OCI-LY3 (cell line): ENCODE measurements around the gene PPP1R14B.

ENCODE experiments used
- H2AFZ ChIP-seq: fragments of 200-600, 300-600 bp; shearing (Covaris generic); 2 replicates; pipeline ENCODE4 v1.6.0; 2014; ENCODE audit warnings: antibody characterized with exemption, low read depth, low read length
- H3K27ac ChIP-seq: fragments of 200-600, 300-600 bp; sonication (generic); 2 replicates; pipeline ENCODE4 v1.5.1; 2014; ENCODE audit warnings: mild to moderate bottlenecking, low read length, moderate library complexity, mixed read lengths
- H3K27me3 ChIP-seq: fragments of 200-600, 300-600 bp; sonication (generic); 2 replicates; pipeline ENCODE4 v1.6.1; 2014; ENCODE audit warnings: low read depth, low read length, mixed read lengths
- H3K36me3 ChIP-seq: fragments of 200-600, 300-600 bp; sonication (generic); replicated peaks from 2 replicates; pipeline ENCODE3; 2014; ENCODE audit warnings: low read depth, low read length, mixed read lengths
- H3K4me1 ChIP-seq: fragments of 300-600, 200-600 bp; sonication (generic); 2 replicates; pipeline ENCODE4 v1.6.1; 2014; ENCODE audit warnings: low read length, mixed read lengths
- H3K4me2 ChIP-seq: fragments of 200-600, 300-600 bp; sonication (generic); 2 replicates; pipeline ENCODE4 v1.6.1; 2014; ENCODE audit warnings: low read length, mixed read lengths
- H3K4me3 ChIP-seq: fragments of 300-600, 200-600 bp; sonication (generic); 2 replicates; pipeline ENCODE4 v1.5.1; 2014; ENCODE audit warnings: antibody characterized with exemption, mild to moderate bottlenecking, low read length, moderate library complexity
- H3K79me2 ChIP-seq: fragments of 300-600, 200-600 bp; shearing (Covaris generic); 2 replicates; pipeline ENCODE4 v1.6.1; 2014; ENCODE audit warnings: mild to moderate bottlenecking, low read length, mixed read lengths
- H3K9ac ChIP-seq: fragments of 300-600, 200-600 bp; shearing (Covaris generic); 2 replicates; pipeline ENCODE4 v1.6.0; 2014; ENCODE audit warnings: mild to moderate bottlenecking, low read length, moderate library complexity
- H3K9me3 ChIP-seq: fragments of 200-600, 300-600 bp; shearing (Covaris generic); 2 replicates; pipeline ENCODE4 v1.6.1; 2014; ENCODE audit warnings: low read length, mixed read lengths; ENCODE audit not compliant: insufficient read depth
- H4K20me1 ChIP-seq: fragments of 200-600, 300-600 bp; sonication (generic); 2 replicates; pipeline ENCODE4 v1.6.1; 2016; ENCODE audit warnings: low read length, mixed read lengths; ENCODE audit not compliant: insufficient read depth
- EZH2phosphoT487 ChIP-seq: fragments of 200-600 bp; shearing (Covaris generic); IDR thresholded peaks from 2 replicates; pipeline ENCODE4 v1.6.1; 2018; ENCODE audit warnings: antibody characterized with exemption, mixed run types, low read depth
- TF ChIP-seq, protein P1 (sequence below): fragments of 200-600, 300-600 bp; sonication (generic); IDR thresholded peaks from 2 replicates; pipeline ENCODE4 v1.5.1; 2014; ENCODE audit warnings: antibody characterized with exemption, low read length, low read depth

PPP1R14B gene

GRCh38 chr11:64286801-64287159 lies 40.0 kb upstream of the PPP1R14B start:
- Histone ChIP-seq H3K27me3 (no peaks in the 10 kb centered on the region), H3K79me2 (peaks cover 10% of the 10 kb centered on the region; the same call in 1 of the 2 replicates), H3K4me2 (peak overlapping the region; percentile 86), H4K20me1 (no peaks in the 10 kb centered on the region), H3K9ac (no peak overlapping the region), H3K4me1 (peaks cover 12% of the 10 kb centered on the region), H3K4me3 (peak overlapping the region; percentile 82; the same call in 1 of the 2 replicates), H3K36me3 (peaks cover 9% of the 10 kb centered on the region), H2AFZ (no peak overlapping the region), H3K27ac (no peak overlapping the region), H3K9me3 (no peaks in the 10 kb centered on the region)
- TF ChIP-seq, protein P1, sequence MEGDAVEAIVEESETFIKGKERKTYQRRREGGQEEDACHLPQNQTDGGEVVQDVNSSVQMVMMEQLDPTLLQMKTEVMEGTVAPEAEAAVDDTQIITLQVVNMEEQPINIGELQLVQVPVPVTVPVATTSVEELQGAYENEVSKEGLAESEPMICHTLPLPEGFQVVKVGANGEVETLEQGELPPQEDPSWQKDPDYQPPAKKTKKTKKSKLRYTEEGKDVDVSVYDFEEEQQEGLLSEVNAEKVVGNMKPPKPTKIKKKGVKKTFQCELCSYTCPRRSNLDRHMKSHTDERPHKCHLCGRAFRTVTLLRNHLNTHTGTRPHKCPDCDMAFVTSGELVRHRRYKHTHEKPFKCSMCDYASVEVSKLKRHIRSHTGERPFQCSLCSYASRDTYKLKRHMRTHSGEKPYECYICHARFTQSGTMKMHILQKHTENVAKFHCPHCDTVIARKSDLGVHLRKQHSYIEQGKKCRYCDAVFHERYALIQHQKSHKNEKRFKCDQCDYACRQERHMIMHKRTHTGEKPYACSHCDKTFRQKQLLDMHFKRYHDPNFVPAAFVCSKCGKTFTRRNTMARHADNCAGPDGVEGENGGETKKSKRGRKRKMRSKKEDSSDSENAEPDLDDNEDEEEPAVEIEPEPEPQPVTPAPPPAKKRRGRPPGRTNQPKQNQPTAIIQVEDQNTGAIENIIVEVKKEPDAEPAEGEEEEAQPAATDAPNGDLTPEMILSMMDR = no peak
- no peak for TF ChIP-seq EZH2phosphoT487

DNA sequence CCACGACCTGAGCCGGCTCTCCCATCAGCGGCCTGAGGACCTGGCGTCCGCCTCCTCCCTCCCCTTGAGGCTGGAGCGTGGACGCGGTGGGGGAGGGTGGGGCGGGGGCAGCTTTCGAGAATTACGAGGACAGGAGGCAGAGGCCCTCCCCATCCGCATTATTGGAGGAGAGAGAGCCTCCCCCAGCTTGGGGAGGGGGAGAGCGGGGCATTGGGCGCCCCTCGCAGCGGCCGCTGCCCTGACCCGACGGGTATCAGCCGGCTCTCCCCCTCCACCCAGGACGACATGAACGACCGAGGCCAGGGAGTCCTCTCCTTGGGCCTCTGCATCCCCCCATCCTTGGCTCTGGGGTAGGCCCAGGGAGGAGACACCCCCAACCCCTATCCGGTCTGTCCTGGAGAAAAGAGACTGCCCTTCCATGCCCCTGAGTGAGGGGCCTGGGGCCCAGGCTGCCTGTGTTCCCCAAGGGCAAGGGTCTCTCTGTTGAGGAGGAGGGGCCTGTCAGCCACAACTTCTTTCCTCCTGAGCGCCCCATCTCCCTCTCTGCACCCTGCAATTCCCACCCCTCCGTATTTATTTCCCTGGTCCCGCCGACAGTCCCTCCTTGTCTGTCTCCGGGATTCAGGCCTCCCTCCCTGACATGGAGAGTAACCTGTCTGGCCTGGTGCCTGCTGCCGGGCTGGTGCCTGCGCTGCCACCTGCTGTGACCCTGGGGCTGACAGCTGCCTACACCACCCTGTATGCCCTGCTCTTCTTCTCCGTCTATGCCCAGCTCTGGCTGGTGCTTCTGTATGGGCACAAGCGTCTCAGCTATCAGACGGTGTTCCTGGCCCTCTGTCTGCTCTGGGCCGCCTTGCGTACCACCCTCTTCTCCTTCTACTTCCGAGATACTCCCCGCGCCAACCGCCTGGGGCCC lies 39.4 kb upstream of the PPP1R14B start:
- Histone ChIP-seq H3K36me3 (peaks cover 9% of the 10 kb centered on the region), H3K9me3 (no peaks in the 10 kb centered on the region), H3K4me1 (peaks cover 12% of the 10 kb centered on the region), H3K79me2 (peaks cover 10% of the 10 kb centered on the region; the same call in 1 of the 2 replicates), H3K4me3 (peak overlapping the region; percentile 82), H3K27ac (no peak overlapping the region), H2AFZ (no peak overlapping the region), H3K4me2 (peak overlapping the region; percentile 86), H3K27me3 (no peaks in the 10 kb centered on the region), H3K9ac (peak overlapping the region; percentile 89), H4K20me1 (no peaks in the 10 kb centered on the region)
- TF ChIP-seq EZH2phosphoT487 = no peak
- TF ChIP-seq, protein P1 = peak; percentile 57

DNA sequence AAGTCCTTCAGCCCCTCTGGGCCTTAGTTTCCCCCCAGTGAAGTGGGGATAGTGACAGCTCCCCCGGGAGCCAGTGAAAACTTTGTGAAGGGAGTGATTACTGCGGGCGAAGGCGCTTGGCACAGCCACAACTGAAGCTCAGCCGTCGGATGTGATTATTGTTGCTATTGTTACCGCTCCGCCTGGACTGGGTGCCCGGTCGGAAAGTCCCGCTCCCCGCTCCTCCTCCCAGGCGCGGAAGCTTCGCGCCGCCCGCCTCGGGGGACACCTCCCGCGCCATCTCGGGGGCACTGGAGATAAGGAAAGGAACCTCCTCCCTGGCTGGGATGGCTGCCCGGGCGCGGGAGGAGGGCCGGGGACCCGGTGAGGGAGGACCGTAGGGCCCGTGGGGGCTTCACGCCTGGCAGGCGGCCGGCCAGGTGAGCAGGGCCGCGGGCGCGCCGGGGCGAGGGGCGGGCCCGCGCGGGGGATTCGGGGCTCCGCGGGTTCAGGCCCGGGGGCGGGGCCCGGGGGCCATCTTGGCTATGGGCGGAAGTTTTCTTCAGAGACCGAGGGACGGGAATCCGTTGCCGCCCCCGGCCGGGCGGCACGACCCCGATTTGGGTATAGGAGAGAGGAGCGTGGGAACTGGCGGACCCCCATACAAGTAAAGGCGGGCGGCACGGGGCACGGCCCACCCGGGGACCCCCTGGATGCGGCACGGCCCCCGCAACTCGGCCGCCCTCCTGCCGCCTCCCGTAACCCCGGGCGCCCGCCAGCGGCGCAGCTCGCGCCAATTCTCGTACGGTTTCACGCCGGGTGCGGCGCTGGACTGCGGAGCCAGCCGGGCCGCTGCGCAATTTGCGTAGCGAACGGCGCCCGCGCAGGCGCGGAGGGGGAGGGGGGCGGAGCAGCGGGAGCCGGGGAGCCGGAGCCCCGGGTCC lies 38.5 kb upstream of the PPP1R14B start, which contains the start of gene GPR137:
TSS of gene GPR137 (plus strand) at position 887 of the 923 bp plus-strand sequence. CDS start 677 bp downstream, outside the sequence.
- Histone ChIP-seq H3K79me2 (peaks cover 10% of the 10 kb centered on the region; the same call in 1 of the 2 replicates), H3K27ac (peak within 1 kb of the TSS; percentile 81), H2AFZ (peak within 1 kb of the TSS; percentile 55; the same call in 1 of the 2 replicates), H3K9me3 (no peaks in the 10 kb centered on the region), H3K4me2 (peak within 1 kb of the TSS; percentile 86), H3K36me3 (peaks cover 9% of the 10 kb centered on the region), H3K4me3 (peak within 1 kb of the TSS; percentile 82), H4K20me1 (no peaks in the 10 kb centered on the region), H3K27me3 (no peaks in the 10 kb centered on the region), H3K4me1 (peaks cover 12% of the 10 kb centered on the region), H3K9ac (peak within 1 kb of the TSS; percentile 89)
- no peak for TF ChIP-seq EZH2phosphoT487
- TF ChIP-seq, protein P1 = no peak
